ENCODE measurements around the gene ZNF444. TPM values are rescaled to one million over a fixed set of nuclear protein-coding genes. Genes with fewer than 3 reads are reported as not detected.

ZNF444 gene
- total and polyA plus RNA-seq, 9 of the 15 experiments (the other 6 are each of a cell fraction or from before 2014, with no cell fraction given): 0.39 to 40.0 (median 6.9) TPM

DNA sequence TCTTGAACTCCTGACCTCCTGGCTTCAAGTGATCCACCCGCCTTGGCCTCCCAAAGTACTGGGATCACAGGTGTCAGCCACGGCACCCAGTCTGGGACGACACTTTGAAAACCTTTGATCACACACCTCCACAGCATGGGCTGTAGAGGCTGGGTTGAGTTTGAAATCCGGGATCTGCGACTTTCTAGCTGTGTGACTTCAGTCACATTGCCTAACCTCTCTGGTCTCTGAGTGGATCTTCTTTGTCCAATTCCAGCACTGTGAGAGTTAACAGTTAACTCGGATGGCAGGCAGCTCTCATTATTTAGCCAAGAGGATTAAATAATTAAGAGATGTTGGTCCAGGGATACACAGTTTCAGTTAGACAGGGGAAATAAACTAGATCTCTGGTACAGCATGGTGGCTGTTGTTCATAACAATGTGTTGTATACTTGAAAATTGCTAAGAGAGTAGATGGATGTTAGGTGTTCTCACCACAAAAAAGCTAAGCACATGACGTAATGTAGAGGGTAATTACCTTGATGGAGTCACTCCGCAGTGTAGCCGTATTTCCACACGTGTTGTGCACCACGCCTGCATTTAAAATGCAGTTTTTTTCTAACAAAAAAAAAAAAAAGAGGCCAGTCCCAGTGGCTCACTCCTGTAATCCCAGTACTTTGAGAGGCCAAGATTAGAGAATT, 36.6 kb downstream of the ZNF444 start (continued):
- TF ChIP-seq, protein P1, sequence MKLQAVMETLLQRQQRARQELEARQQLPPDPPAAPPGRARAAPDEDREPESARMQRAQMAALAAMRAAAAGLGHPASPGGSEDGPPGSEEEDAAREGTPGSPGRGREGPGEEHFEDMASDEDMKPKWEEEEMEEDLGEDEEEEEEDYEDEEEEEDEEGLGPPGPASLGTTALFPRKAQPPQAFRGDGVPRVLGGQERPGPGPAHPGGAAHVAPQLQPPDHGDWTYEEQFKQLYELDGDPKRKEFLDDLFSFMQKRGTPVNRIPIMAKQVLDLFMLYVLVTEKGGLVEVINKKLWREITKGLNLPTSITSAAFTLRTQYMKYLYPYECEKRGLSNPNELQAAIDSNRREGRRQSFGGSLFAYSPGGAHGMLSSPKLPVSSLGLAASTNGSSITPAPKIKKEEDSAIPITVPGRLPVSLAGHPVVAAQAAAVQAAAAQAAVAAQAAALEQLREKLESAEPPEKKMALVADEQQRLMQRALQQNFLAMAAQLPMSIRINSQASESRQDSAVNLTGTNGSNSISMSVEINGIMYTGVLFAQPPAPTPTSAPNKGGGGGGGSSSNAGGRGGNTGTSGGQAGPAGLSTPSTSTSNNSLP (IDR thresholded peaks at IDR 0.05; ENCODE audit: borderline replicate concordance, low read depth, low read length): no peak
- TF ChIP-seq RBM14 (IDR thresholded peaks at IDR 0.05; ENCODE audit: borderline replicate concordance, insufficient read depth, low read depth, low read length) (no peak), BHLHE40 (IDR thresholded peaks at IDR 0.05; ENCODE audit: low read length) (no peak), RCOR1 (IDR thresholded peaks at IDR 0.05; ENCODE audit: borderline replicate concordance in 1 of 2, low read depth in 2 of 2, low read length in 2 of 2) (0 out of 4 replicates have a peak, but pooled peaks of 1 of the 2 experiments have one; percentile 16), TARDBP (IDR thresholded peaks at IDR 0.05) (no peak), ZNF124 (CRISPR knock-in tag; IDR thresholded peaks at IDR 0.05) (no peak), ZFX (CRISPR knock-in tag; IDR thresholded peaks at IDR 0.05) (no peak), ADNP (tag; IDR thresholded peaks at IDR 0.05) (peak; percentile 69)
- TF ChIP-seq, protein P2, sequence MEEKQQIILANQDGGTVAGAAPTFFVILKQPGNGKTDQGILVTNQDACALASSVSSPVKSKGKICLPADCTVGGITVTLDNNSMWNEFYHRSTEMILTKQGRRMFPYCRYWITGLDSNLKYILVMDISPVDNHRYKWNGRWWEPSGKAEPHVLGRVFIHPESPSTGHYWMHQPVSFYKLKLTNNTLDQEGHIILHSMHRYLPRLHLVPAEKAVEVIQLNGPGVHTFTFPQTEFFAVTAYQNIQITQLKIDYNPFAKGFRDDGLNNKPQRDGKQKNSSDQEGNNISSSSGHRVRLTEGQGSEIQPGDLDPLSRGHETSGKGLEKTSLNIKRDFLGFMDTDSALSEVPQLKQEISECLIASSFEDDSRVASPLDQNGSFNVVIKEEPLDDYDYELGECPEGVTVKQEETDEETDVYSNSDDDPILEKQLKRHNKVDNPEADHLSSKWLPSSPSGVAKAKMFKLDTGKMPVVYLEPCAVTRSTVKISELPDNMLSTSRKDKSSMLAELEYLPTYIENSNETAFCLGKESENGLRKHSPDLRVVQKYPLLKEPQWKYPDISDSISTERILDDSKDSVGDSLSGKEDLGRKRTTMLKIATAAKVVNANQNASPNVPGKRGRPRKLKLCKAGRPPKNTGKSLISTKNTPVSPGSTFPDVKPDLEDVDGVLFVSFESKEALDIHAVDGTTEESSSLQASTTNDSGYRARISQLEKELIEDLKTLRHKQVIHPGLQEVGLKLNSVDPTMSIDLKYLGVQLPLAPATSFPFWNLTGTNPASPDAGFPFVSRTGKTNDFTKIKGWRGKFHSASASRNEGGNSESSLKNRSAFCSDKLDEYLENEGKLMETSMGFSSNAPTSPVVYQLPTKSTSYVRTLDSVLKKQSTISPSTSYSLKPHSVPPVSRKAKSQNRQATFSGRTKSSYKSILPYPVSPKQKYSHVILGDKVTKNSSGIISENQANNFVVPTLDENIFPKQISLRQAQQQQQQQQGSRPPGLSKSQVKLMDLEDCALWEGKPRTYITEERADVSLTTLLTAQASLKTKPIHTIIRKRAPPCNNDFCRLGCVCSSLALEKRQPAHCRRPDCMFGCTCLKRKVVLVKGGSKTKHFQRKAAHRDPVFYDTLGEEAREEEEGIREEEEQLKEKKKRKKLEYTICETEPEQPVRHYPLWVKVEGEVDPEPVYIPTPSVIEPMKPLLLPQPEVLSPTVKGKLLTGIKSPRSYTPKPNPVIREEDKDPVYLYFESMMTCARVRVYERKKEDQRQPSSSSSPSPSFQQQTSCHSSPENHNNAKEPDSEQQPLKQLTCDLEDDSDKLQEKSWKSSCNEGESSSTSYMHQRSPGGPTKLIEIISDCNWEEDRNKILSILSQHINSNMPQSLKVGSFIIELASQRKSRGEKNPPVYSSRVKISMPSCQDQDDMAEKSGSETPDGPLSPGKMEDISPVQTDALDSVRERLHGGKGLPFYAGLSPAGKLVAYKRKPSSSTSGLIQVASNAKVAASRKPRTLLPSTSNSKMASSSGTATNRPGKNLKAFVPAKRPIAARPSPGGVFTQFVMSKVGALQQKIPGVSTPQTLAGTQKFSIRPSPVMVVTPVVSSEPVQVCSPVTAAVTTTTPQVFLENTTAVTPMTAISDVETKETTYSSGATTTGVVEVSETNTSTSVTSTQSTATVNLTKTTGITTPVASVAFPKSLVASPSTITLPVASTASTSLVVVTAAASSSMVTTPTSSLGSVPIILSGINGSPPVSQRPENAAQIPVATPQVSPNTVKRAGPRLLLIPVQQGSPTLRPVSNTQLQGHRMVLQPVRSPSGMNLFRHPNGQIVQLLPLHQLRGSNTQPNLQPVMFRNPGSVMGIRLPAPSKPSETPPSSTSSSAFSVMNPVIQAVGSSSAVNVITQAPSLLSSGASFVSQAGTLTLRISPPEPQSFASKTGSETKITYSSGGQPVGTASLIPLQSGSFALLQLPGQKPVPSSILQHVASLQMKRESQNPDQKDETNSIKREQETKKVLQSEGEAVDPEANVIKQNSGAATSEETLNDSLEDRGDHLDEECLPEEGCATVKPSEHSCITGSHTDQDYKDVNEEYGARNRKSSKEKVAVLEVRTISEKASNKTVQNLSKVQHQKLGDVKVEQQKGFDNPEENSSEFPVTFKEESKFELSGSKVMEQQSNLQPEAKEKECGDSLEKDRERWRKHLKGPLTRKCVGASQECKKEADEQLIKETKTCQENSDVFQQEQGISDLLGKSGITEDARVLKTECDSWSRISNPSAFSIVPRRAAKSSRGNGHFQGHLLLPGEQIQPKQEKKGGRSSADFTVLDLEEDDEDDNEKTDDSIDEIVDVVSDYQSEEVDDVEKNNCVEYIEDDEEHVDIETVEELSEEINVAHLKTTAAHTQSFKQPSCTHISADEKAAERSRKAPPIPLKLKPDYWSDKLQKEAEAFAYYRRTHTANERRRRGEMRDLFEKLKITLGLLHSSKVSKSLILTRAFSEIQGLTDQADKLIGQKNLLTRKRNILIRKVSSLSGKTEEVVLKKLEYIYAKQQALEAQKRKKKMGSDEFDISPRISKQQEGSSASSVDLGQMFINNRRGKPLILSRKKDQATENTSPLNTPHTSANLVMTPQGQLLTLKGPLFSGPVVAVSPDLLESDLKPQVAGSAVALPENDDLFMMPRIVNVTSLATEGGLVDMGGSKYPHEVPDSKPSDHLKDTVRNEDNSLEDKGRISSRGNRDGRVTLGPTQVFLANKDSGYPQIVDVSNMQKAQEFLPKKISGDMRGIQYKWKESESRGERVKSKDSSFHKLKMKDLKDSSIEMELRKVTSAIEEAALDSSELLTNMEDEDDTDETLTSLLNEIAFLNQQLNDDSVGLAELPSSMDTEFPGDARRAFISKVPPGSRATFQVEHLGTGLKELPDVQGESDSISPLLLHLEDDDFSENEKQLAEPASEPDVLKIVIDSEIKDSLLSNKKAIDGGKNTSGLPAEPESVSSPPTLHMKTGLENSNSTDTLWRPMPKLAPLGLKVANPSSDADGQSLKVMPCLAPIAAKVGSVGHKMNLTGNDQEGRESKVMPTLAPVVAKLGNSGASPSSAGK (IDR thresholded peaks at IDR 0.05): no peak
